GM12801 (cell line): ENCODE measurements around the gene CLASP1.

Experiments
- TF ChIP-seq, protein P1 (sequence below): IDR thresholded peaks from one replicate; pipeline ENCODE4 v1.5.1; 2011; ENCODE audit warnings: control low read depth; ENCODE audit not compliant: insufficient read length; ENCODE audit errors: extremely low read depth

The CLASP1 gene

DNA sequence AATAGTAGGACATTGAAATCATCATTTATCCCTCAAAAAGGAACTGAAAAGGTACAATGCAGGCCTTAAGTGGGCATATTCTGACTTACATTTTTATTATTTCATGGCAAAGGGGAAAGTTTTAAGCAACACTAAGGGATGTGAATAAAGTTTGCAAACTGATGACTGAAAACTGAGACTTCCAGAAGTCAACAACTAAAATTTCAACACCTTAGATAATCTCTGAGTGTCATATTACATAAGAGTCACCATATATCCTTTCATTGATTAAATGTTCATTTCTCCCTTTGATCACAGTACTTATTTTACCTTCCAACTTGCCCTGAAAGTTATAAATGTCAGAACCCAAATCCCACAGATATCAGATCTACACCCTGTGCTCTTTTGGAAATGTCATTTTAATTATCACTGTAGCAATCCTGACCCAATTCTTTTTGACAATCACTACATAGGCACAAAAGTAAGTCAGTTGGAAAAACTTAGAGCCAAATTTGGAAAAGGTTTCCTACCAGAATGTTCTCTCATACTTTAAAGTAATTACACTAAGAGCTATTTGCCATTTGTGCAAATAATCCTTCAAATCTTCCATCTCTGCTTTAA, 163.0 kb downstream of the CLASP1 start:
- TF ChIP-seq, protein P1, sequence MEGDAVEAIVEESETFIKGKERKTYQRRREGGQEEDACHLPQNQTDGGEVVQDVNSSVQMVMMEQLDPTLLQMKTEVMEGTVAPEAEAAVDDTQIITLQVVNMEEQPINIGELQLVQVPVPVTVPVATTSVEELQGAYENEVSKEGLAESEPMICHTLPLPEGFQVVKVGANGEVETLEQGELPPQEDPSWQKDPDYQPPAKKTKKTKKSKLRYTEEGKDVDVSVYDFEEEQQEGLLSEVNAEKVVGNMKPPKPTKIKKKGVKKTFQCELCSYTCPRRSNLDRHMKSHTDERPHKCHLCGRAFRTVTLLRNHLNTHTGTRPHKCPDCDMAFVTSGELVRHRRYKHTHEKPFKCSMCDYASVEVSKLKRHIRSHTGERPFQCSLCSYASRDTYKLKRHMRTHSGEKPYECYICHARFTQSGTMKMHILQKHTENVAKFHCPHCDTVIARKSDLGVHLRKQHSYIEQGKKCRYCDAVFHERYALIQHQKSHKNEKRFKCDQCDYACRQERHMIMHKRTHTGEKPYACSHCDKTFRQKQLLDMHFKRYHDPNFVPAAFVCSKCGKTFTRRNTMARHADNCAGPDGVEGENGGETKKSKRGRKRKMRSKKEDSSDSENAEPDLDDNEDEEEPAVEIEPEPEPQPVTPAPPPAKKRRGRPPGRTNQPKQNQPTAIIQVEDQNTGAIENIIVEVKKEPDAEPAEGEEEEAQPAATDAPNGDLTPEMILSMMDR = no peak

DNA sequence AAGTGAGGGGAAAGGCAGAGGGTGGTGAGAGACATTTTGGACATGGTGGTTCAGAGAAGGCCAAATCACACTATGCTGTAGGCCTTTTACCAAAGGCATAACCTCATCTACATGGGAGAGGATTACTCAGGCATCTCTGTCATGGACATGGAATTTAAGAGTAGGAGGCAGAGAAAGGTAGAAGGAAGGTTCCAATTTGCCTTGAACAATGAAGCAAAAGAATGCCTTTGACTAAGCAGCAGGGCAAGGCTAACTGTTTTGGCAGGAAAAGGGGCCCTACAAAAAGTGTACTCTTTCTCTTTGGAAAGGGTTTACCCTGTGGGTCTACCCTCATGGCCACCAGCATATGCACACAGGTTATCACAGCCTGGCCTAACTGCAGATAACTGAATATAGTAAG, 164.2 kb downstream of the CLASP1 start:
- TF ChIP-seq, protein P1 = no peak

DNA sequence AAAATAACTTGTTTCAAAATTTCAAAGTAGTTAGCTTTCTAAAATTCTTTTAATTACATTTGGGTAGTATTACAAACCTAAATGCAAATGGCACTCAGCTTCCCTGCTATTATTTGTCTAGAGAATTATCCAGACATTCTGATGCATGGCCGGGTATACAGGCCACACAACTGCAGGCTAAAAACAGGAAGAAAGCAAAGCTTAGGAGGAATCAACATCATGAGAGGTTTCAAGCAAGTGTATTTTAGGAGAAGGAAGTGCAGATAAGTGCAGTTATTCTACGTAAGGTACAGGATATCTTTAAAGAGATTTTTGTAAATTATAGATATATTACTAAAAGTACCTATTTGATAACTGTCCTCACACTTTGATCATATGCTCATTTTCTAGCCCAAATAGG, 165.4 kb downstream of the CLASP1 start:
- TF ChIP-seq, protein P1 = no peak

DNA sequence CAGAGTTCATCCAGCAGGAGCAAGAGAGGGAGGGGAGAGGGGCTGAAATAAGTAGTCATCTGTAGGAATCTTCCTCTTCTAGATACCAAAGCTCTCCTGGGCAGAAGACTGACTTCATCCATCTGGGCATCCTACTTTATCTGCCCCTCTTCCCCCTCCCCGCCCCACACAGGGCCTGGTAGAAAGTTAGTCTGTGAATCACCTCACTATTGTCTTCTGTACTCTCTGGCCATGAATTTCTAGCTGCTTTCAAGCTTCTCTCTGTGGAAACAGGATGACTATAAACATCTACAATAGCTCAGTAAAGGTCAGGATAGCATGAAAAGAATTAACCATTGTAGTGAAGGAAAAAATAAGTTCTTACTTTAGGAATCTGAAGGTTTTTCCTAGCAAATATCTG, 166.2 kb downstream of the CLASP1 start:
- TF ChIP-seq, protein P1 = no peak

DNA sequence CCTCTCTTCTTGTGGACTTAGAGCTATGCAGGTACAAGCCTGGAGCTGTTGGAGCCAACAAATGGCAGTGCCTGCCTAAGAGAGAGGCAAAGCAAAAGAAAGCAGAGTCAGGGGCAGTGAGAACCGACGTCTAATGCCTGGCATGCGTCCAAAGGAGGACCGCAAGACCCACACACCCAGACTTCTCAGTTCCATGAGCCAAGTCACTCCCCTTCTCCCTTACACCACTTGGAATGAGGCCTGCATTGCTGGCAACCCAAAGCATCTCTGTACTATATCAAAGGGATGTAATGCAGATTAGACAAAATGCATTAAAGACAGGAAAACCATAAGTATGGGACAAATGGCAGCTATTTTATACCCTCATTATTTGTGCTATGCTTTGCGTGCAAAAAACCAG, 168.4 kb downstream of the CLASP1 start:
- TF ChIP-seq, protein P1 = no peak

DNA sequence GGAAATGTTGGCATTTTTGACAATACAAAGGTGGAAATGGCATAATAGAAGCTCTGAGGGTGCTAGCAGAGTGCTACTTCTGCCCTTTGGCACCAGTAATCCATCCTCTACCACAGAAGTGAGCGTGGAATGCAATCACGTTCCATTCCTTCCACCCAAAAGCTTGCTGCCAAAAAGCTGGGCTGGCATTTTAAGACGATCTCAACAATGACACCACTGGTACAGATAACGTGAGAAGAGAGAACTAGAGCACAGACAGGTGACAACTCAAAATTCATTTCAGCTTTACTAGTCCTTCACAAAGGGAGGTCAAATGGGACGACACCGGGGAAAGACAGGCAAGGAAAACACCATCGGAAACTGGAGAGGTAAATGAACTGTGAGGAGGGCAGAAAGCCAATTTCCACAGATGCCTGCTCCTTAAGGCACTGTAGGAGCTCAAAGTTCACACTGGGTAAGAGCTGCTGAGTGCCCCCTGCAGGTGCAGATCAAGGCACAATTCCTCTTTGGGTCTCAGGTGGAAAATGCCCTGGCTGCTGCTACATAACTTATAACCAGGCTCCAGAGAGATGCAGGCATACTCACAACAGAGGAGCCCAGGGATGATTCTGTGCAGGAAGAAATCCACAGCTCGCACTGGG, 169.3 kb downstream of the CLASP1 start:
- TF ChIP-seq, protein P1 = no peak

DNA sequence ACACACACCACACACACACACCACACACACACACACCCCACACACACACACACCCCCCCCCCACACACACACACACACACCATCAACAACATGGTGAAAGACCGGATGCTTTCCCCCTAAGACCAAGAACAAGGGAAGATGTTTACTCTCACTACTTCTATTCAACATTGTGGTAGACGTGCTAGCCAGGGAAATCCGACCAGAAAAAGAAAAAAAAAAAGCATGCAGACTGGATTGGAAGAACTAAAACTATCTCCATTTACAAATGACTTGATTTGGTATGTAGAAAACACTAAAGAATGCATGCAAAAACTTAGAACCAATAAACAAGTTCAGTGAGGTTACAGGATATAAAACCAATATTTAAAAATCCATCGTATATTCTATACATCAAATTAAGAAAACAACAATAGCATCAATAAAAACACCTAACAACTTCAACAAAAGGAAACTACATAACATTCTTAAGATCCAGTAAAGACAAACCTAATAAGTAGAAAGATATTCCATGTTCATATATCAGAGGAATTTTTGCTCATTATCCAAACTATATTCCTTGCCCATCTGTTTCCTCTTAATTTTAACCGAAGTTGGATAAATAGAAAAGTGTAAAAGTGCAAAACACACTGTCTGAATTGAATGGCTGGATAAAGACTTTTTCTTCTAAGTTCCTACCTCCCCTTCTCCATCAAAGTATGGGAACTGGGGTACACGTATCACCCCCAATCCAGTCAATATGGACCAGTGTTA, 170.1 kb downstream of the CLASP1 start:
- TF ChIP-seq, protein P1 = no peak
